DOHH2 (cell line): ENCODE data around the gene ECT2L.

ENCODE experiments used
- CTCF ChIP-seq: fragments of 200-600 bp; sonication (generic); IDR thresholded peaks from one replicate; pipeline ENCODE4 v1.5.1; 2014; ENCODE audit warnings: antibody characterized with exemption, mild to moderate bottlenecking, low read depth, low read length; ENCODE audit not compliant: poor library complexity, severe bottlenecking
- EZH2phosphoT487 ChIP-seq: fragments of 200-600 bp; sonication (generic); IDR thresholded peaks from 2 replicates; pipeline ENCODE4 v1.6.1; 2017; ENCODE audit warnings: borderline replicate concordance, mild to moderate bottlenecking, antibody characterized with exemption, low read length, moderate library complexity, mixed read lengths

DNA sequence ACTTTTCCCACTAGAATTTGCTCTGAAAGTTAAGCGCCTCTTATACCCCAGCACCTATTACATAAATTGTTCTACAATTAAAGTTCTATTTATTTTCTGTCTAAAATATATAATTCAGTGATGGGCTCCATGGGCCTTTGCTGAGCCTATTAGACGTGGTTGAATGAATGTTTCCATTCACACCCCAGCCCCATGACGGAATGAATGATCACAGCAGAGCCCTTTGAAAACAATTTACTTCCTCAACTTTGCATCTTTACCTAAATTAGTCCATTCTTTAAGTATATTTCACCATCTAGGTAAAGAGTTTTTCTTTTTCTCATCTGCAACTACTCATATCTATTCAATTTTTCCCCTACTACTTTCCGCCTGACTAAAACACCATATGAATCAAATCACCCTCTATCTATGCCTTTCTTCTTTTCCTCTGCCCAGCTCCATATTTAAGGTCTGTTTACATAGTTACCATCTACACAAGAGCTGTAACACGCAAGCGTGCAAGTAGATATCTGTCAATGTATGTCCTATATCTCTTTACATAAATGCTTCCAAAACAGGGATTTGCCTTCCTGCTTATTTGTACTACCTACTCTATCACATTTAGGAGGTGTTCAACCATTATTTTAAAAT is 69.7 kb downstream of the ECT2L start:
- TF ChIP-seq CTCF (no peak), EZH2phosphoT487 (no peak)
